ENCODE data around the gene TAF4B. TPM values are rescaled to one million over a fixed set of nuclear protein-coding genes. Genes with fewer than 3 reads are reported as not detected.

TAF4B gene, protein sequence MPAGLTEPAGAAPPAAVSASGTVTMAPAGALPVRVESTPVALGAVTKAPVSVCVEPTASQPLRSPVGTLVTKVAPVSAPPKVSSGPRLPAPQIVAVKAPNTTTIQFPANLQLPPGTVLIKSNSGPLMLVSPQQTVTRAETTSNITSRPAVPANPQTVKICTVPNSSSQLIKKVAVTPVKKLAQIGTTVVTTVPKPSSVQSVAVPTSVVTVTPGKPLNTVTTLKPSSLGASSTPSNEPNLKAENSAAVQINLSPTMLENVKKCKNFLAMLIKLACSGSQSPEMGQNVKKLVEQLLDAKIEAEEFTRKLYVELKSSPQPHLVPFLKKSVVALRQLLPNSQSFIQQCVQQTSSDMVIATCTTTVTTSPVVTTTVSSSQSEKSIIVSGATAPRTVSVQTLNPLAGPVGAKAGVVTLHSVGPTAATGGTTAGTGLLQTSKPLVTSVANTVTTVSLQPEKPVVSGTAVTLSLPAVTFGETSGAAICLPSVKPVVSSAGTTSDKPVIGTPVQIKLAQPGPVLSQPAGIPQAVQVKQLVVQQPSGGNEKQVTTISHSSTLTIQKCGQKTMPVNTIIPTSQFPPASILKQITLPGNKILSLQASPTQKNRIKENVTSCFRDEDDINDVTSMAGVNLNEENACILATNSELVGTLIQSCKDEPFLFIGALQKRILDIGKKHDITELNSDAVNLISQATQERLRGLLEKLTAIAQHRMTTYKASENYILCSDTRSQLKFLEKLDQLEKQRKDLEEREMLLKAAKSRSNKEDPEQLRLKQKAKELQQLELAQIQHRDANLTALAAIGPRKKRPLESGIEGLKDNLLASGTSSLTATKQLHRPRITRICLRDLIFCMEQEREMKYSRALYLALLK
- 3.7 to 5.1 TPM (median 3.9 TPM) in 5 replicates for total RNA-seq (2022; extraction: Qiagen RNA extraction)

DNA sequence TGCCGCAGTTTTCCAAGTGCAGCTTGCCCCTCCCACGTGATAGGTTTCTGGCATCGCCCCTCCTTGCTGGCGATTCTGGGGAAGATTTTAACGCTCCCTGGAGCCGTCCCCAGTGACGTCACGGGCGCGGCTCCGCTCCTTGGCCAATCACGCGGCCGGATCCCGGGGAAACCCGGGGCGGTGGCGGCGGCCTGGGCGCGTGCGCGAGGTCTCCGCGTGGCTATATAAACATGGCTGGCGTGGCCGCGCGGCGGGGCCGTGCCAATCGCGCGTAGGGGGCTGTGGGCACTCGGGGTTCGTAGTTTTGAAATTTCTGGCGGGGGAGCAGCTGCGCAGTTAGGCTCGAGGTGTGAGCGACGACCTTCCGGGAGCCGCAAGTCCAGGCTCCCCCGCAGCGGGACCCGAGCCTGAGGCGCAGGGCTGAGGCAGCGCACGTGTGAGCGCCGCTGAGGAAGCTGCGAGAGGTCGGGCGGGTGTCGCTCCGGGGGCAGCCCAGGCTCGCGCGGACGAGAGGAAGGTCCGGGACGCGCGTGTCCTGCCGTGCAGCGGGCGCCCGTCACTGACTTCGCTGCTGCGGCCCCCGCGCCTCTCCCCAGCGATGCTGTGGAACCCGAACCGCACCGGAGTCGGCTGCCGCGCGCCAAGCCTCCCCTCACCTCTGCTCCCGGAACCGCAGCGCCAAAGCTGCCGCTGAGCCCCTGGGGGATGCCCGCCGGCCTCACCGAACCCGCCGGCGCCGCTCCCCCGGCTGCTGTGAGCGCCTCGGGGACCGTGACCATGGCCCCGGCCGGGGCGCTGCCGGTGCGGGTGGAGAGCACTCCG, at the start of gene TAF4B:
TSS of gene TAF4B (plus strand) at position 217 of the 822 bp plus-strand sequence. CDS start at position 706, 489 bp downstream.

Other genes starting within 250 kb of the TAF4B start
- 44.5 to 54.0 TPM (median 51.4 TPM) in 5 replicates for gene SS18, start 135.8 kb upstream of the TAF4B start, total RNA-seq (2022; extraction: Qiagen RNA extraction)
- gene PSMA8, start 92.6 kb upstream of the TAF4B start, total RNA-seq (2022; extraction: Qiagen RNA extraction): not detected in 5 replicates

All from A549 treated with AZD2906 at 1 μM for 4 hours (cell line).